ENCODE results near the gene TMSB4X.

TMSB4X gene

DNA sequence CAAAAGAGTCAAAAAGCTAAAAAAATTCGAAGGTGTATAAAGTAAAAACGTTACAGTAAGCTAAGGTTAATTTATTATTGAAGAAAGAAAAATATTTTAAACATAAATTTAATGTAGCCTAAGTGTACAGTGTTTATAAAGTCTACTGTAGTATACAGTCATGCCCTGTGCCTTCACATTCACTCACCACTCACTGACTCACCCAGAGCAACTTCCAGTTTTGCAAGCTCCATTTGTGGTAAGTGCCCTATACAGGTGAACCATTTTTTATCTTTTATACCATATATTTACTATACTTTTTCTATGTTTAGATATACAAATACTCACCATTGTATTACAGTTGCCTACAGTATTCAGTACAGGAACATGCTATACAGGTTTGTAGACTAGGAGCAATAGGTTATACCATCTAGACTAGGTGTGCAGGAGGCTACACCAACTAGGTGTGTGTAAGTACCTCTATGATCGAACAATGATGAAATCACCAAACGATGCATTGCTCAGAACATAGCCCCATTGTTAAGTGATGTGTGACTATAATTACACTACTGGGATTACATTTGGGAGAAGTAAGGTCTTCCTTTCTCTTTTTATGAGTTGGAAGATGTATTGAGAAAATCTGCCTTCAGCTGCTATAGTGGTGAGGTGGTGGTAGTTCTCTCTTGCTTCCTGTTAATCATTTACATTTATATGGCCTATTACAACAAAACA is 27.2 kb downstream of the TMSB4X start:
- TF ChIP-seq, protein P1, sequence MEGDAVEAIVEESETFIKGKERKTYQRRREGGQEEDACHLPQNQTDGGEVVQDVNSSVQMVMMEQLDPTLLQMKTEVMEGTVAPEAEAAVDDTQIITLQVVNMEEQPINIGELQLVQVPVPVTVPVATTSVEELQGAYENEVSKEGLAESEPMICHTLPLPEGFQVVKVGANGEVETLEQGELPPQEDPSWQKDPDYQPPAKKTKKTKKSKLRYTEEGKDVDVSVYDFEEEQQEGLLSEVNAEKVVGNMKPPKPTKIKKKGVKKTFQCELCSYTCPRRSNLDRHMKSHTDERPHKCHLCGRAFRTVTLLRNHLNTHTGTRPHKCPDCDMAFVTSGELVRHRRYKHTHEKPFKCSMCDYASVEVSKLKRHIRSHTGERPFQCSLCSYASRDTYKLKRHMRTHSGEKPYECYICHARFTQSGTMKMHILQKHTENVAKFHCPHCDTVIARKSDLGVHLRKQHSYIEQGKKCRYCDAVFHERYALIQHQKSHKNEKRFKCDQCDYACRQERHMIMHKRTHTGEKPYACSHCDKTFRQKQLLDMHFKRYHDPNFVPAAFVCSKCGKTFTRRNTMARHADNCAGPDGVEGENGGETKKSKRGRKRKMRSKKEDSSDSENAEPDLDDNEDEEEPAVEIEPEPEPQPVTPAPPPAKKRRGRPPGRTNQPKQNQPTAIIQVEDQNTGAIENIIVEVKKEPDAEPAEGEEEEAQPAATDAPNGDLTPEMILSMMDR (IDR thresholded peaks at IDR 0.05) = no peak
- H3K9me3 Mint-ChIP-seq = peaks cover 35% of the 10 kb centered on the region
- DNase-seq = no peak
- H3K27me3 Mint-ChIP-seq (ENCODE audit: low read depth, poor library complexity) = peaks cover 9% of the 10 kb centered on the region
- no peaks in the 10 kb centered on the region for H3K36me3 Mint-ChIP-seq (ENCODE audit: low read depth)
- H3K4me1 Mint-ChIP-seq = peaks cover 26% of the 10 kb centered on the region
- no peak overlapping the region for H3K4me3 Mint-ChIP-seq
- H3K27ac Mint-ChIP-seq = no peak overlapping the region

DNA sequence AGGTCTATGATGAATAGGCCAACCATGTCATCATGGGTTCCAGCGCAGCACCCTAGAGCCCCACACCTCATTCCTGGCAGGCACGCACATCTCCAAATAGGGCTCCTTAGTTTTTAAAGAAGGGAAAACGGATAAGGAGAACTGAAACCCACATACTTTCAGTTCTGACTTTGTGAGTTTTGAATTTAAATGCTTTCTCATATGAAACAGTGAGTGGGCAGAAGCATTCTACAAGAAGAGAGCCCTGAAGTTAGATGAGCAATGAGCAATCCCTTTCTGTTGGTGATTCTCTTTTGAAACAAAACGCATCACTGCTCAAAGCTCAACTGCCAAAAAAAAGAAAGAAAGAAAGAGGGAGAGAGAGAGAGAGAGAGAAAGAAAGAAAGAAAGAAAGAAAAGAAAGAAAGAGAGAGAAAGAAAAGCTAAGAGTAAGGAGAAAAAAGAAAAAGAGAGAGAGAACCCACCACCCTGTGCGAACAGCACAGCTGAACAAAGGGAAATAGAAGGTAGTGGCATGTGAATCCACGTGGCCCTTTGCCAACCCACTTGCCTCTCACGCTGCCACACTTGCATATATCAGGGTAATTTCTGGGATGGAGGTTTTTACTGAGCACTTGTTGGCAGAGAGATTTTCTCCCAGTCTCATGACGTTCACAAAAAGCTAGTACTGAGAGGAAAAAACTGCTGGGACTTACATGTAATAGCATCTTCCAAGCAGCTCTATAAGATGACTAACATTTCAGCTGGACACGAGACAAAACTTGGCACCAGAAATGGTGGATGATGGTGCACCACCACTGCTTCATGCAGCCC is 31.0 kb downstream of the TMSB4X start:
- Mint-ChIP-seq H3K27ac (no peak overlapping the region), H3K27me3 (ENCODE audit: low read depth, poor library complexity) (peaks cover 9% of the 10 kb centered on the region), H3K4me3 (no peak overlapping the region), H3K4me1 (peaks cover 4% of the 10 kb centered on the region), H3K36me3 (ENCODE audit: low read depth) (no peaks in the 10 kb centered on the region), H3K9me3 (peaks cover 33% of the 10 kb centered on the region)
- TF ChIP-seq, protein P1 (IDR thresholded peaks at IDR 0.05) = no peak
- no peak for DNase-seq

DNA sequence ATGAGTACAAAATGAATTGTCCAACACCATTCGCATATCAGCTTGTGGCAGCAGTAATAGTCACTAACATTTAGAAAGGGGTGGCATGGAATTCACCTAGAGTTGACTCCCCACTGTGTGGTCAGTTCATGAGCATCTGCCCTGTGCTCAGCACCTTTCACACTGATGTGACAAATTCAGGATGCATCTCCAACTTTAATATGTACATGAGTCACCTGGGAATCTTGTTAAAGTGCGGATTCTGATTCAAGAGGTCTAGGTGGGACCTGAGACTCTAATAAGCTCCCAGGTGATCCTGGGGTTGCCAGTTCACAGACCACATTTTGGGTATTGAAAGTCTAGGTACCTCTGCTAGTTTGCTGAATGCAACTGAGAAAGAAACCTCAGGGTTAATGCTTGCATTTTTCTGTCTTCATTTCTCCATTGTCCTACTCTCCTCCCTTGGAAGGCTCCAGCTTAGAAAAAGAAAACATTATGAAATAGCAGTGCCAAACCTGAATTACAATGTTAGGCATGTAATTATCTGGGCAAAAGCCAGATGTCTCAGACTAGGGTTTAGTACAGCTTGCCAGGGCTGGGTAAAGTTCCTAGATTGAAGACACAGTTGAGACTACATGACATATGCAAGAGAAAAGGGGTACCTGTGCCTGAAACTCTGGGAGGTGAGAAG is 32.7 kb downstream of the TMSB4X start:
- Mint-ChIP-seq H3K36me3 (ENCODE audit: low read depth) (no peaks in the 10 kb centered on the region), H3K4me1 (no peaks in the 10 kb centered on the region), H3K27ac (no peak overlapping the region), H3K27me3 (ENCODE audit: low read depth, poor library complexity) (peaks cover 9% of the 10 kb centered on the region), H3K4me3 (no peak overlapping the region), H3K9me3 (peaks cover 45% of the 10 kb centered on the region)
- TF ChIP-seq, protein P1 (IDR thresholded peaks at IDR 0.05) = no peak
- DNase-seq = no peak

DNA sequence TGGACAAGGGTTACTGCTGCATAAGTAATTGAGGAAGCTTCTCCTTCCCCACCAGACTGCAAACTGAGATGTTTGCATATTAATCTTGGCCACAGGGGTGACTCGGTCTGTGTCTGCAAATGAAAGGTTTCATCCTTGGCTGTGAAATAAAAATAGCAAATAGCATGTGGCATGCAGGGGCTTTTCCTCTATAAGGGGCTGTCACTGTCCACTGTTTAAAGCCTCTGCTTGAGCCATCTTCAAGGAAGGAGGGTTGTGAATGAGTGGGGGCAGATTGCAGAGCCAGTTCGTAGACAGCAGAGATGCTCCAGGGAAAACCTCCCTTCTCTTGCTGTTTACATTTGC is 33.3 kb downstream of the TMSB4X start:
- peaks cover 5% of the 10 kb centered on the region for H3K27me3 Mint-ChIP-seq (ENCODE audit: low read depth, poor library complexity)
- H3K36me3 Mint-ChIP-seq (ENCODE audit: low read depth) = no peaks in the 10 kb centered on the region
- TF ChIP-seq, protein P1 (IDR thresholded peaks at IDR 0.05) = no peak
- peaks cover 42% of the 10 kb centered on the region for H3K9me3 Mint-ChIP-seq
- H3K27ac Mint-ChIP-seq = no peak overlapping the region
- DNase-seq = no peak
- H3K4me3 Mint-ChIP-seq = no peak overlapping the region
- H3K4me1 Mint-ChIP-seq = peaks cover under 1% of the 10 kb centered on the region

DNA sequence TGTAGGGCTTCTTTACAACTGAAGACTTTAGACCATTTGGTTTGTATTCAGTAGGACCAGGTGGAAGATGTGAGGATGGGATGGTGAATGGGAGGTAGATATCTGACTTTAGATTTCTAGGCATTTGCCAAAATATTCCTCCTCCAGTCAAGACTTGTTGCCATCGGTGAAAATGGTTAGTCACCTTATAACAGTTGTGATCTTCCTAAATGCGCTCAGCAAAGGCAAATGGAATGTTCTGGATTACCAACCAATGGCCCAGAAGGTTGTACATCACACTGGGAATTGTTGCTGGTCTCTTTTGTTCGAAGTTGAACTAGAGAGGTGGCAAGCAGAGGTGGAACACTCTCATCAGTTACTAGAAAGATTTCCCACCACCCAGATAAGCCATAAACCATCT is 33.9 kb downstream of the TMSB4X start:
- H3K27ac Mint-ChIP-seq = no peak overlapping the region
- no peaks in the 10 kb centered on the region for H3K36me3 Mint-ChIP-seq (ENCODE audit: low read depth)
- H3K4me1 Mint-ChIP-seq = peaks cover 8% of the 10 kb centered on the region
- no peak overlapping the region for H3K4me3 Mint-ChIP-seq
- peaks cover 4% of the 10 kb centered on the region for H3K27me3 Mint-ChIP-seq (ENCODE audit: low read depth, poor library complexity)
- peaks cover 42% of the 10 kb centered on the region for H3K9me3 Mint-ChIP-seq
- no peak for DNase-seq
- TF ChIP-seq, protein P1 (IDR thresholded peaks at IDR 0.05) = no peak
